WTC11 (cell line): ENCODE measurements around the gene ALK. TPM values are rescaled to one million over a fixed set of nuclear protein-coding genes. Genes with fewer than 3 reads are reported as not detected.

Source experiments
- ATAC-seq: fragments of 200-7000 bp; cut with Tn5 transposase; 2 replicates; pipeline ENCODE4 v1.10.0; 2021; ENCODE audit warnings: mild to moderate bottlenecking, moderate library complexity
- CTCF ChIA-PET: fragments of 300-600 bp; sonication (Branson Sonifier 250); formaldehyde crosslinking; loops from one replicate; lab custom pipeline; 2021; ENCODE audit warnings: antibody characterized with exemption; lab: Charles Lee
- POLR2A ChIA-PET: fragments of 350-600 bp; sonication (Branson Sonifier 250); formaldehyde crosslinking; loops from one replicate; lab custom pipeline; 2021; ENCODE audit warnings: antibody characterized with exemption; lab: Charles Lee
- DNase-seq: peaks from one replicate; pipeline ENCODE4 v3.0.0; 2021; ENCODE audit warnings: low spot score
- H3K27ac Mint-ChIP-seq: 2 replicates; pipeline ENCODE4 v1.8.0; 2021; ENCODE audit warnings: mixed read lengths
- H3K27me3 Mint-ChIP-seq: 2 replicates; pipeline ENCODE4 v1.8.0; 2021; ENCODE audit warnings: low read depth, mild to moderate bottlenecking, moderate library complexity, mixed read lengths
- H3K36me3 Mint-ChIP-seq: 2 replicates; pipeline ENCODE4 v1.8.0; 2021; ENCODE audit warnings: mixed read lengths
- H3K4me1 Mint-ChIP-seq: 2 replicates; pipeline ENCODE4 v1.8.0; 2022; ENCODE audit warnings: mixed read lengths
- H3K4me3 Mint-ChIP-seq: 2 replicates; pipeline ENCODE4 v1.8.0; 2021; ENCODE audit warnings: mild to moderate bottlenecking, moderate library complexity, mixed read lengths
- H3K9me3 Mint-ChIP-seq: 2 replicates; pipeline ENCODE4 v1.8.0; 2021; ENCODE audit warnings: mixed read lengths
- IRF2 ChIP-seq: sonication (generic); formaldehyde crosslinking; IDR thresholded peaks from 2 replicates; pipeline ENCODE4 v1.8.0; 2022; ENCODE audit warnings: low read depth, missing genetic modification reagents, borderline replicate concordance
- RORB ChIP-seq: fragments of 250-450 bp; sonication (Bioruptor Pico); IDR thresholded peaks from 2 replicates; pipeline ENCODE4 v1.9.0; 2021; ENCODE audit warnings: mild to moderate bottlenecking
- TCF7 ChIP-seq: sonication (generic); formaldehyde crosslinking; IDR thresholded peaks from 2 replicates; pipeline ENCODE4 v1.8.0; 2022; ENCODE audit warnings: mild to moderate bottlenecking, low read depth, missing genetic modification reagents, moderate library complexity
- ZNF121 ChIP-seq: sonication (generic); formaldehyde crosslinking; IDR thresholded peaks from 2 replicates; pipeline ENCODE4 v1.8.0; 2023; ENCODE audit warnings: missing genetic modification reagents
- ZNF138 ChIP-seq: sonication (generic); formaldehyde crosslinking; conservative IDR thresholded peaks from 2 replicates; pipeline ENCODE4 v1.8.1; 2022; ENCODE audit warnings: mild to moderate bottlenecking, moderate library complexity, missing genetic modification reagents
- total RNA-seq: library from RNA; stranded (reverse); gene quantifications from 3 replicates; pipeline ENCODE4 v1.2.3, GENCODE V29; 2021
- TF ChIP-seq, protein P1 (sequence below): sonication (generic); formaldehyde crosslinking; IDR thresholded peaks from 2 replicates; pipeline ENCODE4 v1.8.1; 2022; ENCODE audit warnings: mild to moderate bottlenecking, moderate library complexity, missing genetic modification reagents
- TF ChIP-seq, protein P2 (sequence below): fragments of 250-450 bp; sonication (Bioruptor Pico); IDR thresholded peaks from 2 replicates; pipeline ENCODE4 v1.8.0; 2021; ENCODE audit warnings: mild to moderate bottlenecking
- TF ChIP-seq, protein P3 (sequence below): sonication (generic); formaldehyde crosslinking; conservative IDR thresholded peaks from 2 replicates; pipeline ENCODE4 v1.8.1; 2023; ENCODE audit warnings: mild to moderate bottlenecking, low read depth, missing genetic modification reagents, moderate library complexity
- TF ChIP-seq, protein P4 (sequence below): sonication (generic); formaldehyde crosslinking; IDR thresholded peaks from 2 replicates; pipeline ENCODE4 v1.8.1; 2023; ENCODE audit warnings: mild to moderate bottlenecking, missing genetic modification reagents, borderline replicate concordance
- TF ChIP-seq, protein P5 (sequence below): fragments of 250-450 bp; sonication (Bioruptor Pico); IDR thresholded peaks from 2 replicates; pipeline ENCODE4 v1.9.0; 2021; ENCODE audit warnings: moderate library complexity, mild to moderate bottlenecking, inconsistent platforms, borderline replicate concordance
- TF ChIP-seq, protein P6 (sequence below): fragments of 250-450 bp; sonication (Bioruptor Pico); IDR thresholded peaks from 2 replicates; pipeline ENCODE4 v1.9.0; 2021; ENCODE audit warnings: mild to moderate bottlenecking
- TF ChIP-seq, protein P7 (sequence below): sonication (generic); formaldehyde crosslinking; IDR thresholded peaks from 2 replicates; pipeline ENCODE4 v1.8.0; 2023; ENCODE audit warnings: mild to moderate bottlenecking, missing genetic modification reagents

Gene ALK
- total RNA-seq, 1 experiment from 2014 or later, result not detected

DNA sequence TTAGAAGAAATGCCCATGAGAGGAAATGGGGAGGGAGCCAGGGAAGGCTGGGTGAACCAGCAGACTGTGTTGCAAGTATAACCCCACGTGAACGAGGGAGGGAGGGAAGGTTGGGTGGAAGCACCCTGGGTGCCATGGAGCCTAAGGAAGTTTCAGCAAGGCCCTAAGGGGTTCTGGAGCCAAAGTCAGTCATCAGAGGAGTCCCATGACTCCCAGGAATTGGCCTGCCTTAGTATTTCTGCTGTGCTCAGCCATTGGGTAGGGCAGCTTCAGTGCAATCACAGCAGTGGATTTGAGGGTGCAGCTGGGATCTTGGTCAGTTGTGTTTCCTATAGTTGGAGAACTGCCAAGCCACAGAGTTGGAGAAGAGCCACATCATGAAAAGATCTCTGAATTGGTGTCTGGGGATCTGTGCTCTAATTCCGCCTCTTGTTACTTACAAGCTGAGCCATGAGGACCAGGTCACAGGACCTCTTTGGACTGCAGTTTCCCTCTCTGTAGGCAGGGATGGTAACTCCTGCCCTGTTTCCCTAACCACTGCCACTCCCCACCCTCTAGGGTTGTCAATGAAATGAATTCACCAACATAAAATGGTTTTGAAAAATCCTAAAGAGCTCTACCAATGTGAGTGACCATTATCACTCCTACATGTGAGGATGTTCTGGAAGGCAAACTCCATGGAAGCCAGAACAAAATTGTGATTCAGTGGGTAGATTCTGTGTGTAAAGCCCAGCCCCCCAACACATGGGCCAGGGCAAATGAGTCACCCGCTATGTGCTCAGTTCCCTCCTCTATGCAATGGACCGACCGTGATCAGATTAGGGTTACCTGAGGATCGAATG is 697.3 kb downstream of the ALK start:
- CTCF ChIA-PET, result interaction anchor here (1.1 to 1.7 kb wide), 2 partner anchors 15 to 85 kb away, joined by 3 to 5 read pairs; no protein-coding TSS in a partner anchor
- TF ChIP-seq, protein P1, sequence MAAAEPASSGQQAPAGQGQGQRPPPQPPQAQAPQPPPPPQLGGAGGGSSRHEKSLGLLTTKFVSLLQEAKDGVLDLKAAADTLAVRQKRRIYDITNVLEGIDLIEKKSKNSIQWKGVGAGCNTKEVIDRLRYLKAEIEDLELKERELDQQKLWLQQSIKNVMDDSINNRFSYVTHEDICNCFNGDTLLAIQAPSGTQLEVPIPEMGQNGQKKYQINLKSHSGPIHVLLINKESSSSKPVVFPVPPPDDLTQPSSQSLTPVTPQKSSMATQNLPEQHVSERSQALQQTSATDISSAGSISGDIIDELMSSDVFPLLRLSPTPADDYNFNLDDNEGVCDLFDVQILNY (CRISPR knock-in tag), result no peak
- TF ChIP-seq, protein P2, sequence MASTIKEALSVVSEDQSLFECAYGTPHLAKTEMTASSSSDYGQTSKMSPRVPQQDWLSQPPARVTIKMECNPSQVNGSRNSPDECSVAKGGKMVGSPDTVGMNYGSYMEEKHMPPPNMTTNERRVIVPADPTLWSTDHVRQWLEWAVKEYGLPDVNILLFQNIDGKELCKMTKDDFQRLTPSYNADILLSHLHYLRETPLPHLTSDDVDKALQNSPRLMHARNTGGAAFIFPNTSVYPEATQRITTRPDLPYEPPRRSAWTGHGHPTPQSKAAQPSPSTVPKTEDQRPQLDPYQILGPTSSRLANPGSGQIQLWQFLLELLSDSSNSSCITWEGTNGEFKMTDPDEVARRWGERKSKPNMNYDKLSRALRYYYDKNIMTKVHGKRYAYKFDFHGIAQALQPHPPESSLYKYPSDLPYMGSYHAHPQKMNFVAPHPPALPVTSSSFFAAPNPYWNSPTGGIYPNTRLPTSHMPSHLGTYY (CRISPR knock-in tag), result no peak
- TF ChIP-seq TCF7 (no peak), IRF2 (CRISPR knock-in tag) (no peak), ZNF138 (CRISPR knock-in tag) (no peak), ZNF121 (no peak), RORB (CRISPR knock-in tag) (no peak)
- TF ChIP-seq, protein P3, sequence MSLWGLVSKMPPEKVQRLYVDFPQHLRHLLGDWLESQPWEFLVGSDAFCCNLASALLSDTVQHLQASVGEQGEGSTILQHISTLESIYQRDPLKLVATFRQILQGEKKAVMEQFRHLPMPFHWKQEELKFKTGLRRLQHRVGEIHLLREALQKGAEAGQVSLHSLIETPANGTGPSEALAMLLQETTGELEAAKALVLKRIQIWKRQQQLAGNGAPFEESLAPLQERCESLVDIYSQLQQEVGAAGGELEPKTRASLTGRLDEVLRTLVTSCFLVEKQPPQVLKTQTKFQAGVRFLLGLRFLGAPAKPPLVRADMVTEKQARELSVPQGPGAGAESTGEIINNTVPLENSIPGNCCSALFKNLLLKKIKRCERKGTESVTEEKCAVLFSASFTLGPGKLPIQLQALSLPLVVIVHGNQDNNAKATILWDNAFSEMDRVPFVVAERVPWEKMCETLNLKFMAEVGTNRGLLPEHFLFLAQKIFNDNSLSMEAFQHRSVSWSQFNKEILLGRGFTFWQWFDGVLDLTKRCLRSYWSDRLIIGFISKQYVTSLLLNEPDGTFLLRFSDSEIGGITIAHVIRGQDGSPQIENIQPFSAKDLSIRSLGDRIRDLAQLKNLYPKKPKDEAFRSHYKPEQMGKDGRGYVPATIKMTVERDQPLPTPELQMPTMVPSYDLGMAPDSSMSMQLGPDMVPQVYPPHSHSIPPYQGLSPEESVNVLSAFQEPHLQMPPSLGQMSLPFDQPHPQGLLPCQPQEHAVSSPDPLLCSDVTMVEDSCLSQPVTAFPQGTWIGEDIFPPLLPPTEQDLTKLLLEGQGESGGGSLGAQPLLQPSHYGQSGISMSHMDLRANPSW (CRISPR knock-in tag), result no peak
- TF ChIP-seq, protein P4, sequence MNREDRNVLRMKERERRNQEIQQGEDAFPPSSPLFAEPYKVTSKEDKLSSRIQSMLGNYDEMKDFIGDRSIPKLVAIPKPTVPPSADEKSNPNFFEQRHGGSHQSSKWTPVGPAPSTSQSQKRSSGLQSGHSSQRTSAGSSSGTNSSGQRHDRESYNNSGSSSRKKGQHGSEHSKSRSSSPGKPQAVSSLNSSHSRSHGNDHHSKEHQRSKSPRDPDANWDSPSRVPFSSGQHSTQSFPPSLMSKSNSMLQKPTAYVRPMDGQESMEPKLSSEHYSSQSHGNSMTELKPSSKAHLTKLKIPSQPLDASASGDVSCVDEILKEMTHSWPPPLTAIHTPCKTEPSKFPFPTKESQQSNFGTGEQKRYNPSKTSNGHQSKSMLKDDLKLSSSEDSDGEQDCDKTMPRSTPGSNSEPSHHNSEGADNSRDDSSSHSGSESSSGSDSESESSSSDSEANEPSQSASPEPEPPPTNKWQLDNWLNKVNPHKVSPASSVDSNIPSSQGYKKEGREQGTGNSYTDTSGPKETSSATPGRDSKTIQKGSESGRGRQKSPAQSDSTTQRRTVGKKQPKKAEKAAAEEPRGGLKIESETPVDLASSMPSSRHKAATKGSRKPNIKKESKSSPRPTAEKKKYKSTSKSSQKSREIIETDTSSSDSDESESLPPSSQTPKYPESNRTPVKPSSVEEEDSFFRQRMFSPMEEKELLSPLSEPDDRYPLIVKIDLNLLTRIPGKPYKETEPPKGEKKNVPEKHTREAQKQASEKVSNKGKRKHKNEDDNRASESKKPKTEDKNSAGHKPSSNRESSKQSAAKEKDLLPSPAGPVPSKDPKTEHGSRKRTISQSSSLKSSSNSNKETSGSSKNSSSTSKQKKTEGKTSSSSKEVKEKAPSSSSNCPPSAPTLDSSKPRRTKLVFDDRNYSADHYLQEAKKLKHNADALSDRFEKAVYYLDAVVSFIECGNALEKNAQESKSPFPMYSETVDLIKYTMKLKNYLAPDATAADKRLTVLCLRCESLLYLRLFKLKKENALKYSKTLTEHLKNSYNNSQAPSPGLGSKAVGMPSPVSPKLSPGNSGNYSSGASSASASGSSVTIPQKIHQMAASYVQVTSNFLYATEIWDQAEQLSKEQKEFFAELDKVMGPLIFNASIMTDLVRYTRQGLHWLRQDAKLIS, result no peak
- TF ChIP-seq, protein P5, sequence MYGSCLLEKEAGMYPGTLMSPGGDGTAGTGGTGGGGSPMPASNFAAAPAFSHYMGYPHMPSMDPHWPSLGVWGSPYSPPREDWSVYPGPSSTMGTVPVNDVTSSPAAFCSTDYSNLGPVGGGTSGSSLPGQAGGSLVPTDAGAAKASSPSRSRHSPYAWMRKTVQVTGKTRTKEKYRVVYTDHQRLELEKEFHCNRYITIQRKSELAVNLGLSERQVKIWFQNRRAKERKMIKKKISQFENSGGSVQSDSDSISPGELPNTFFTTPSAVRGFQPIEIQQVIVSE (CRISPR knock-in tag), result no peak
- TF ChIP-seq, protein P6, sequence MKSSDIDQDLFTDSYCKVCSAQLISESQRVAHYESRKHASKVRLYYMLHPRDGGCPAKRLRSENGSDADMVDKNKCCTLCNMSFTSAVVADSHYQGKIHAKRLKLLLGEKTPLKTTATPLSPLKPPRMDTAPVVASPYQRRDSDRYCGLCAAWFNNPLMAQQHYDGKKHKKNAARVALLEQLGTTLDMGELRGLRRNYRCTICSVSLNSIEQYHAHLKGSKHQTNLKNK, result no peak
- TF ChIP-seq, protein P7, sequence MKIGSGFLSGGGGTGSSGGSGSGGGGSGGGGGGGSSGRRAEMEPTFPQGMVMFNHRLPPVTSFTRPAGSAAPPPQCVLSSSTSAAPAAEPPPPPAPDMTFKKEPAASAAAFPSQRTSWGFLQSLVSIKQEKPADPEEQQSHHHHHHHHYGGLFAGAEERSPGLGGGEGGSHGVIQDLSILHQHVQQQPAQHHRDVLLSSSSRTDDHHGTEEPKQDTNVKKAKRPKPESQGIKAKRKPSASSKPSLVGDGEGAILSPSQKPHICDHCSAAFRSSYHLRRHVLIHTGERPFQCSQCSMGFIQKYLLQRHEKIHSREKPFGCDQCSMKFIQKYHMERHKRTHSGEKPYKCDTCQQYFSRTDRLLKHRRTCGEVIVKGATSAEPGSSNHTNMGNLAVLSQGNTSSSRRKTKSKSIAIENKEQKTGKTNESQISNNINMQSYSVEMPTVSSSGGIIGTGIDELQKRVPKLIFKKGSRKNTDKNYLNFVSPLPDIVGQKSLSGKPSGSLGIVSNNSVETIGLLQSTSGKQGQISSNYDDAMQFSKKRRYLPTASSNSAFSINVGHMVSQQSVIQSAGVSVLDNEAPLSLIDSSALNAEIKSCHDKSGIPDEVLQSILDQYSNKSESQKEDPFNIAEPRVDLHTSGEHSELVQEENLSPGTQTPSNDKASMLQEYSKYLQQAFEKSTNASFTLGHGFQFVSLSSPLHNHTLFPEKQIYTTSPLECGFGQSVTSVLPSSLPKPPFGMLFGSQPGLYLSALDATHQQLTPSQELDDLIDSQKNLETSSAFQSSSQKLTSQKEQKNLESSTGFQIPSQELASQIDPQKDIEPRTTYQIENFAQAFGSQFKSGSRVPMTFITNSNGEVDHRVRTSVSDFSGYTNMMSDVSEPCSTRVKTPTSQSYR (CRISPR knock-in tag), result no peak
- TF ChIP-seq, all 79 proteins: peak for 0
- ATAC-seq (no peak), DNase-seq (no peak)
- H3K36me3 Mint-ChIP-seq, result no peaks in the 10 kb centered on the region
- H3K27me3 Mint-ChIP-seq, result no peaks in the 10 kb centered on the region
- H3K4me3 Mint-ChIP-seq, result no peak overlapping the region
- no peak overlapping the region for H3K27ac Mint-ChIP-seq
- no peaks in the 10 kb centered on the region for H3K9me3 Mint-ChIP-seq
- POLR2A ChIA-PET, result no interaction called here
- peaks cover 4% of the 10 kb centered on the region; the same call in 1 of the 2 replicates for H3K4me1 Mint-ChIP-seq
